HEK293 (cell line): ENCODE measurements around the gene CDK14.

ENCODE experiments used
- CTCF ChIA-PET: fragments of 350-600 bp; formaldehyde crosslinking; extraction: SDS; loops from one replicate; lab custom pipeline; 2021; ENCODE audit warnings: antibody characterized with exemption; lab: Yijun Ruan, JAX
- POLR2A ChIA-PET: fragments of 300-600 bp; formaldehyde crosslinking; extraction: SDS; loops from one replicate; lab custom pipeline; 2020; ENCODE audit warnings: antibody characterized with exemption, inconsistent platforms; lab: Yijun Ruan, JAX
- H3K27ac ChIP-seq: fragments of 200-500 bp; sonication (Bioruptor generic); 2 replicates; pipeline ENCODE4 v1.5.1; 2014; ENCODE audit warnings: low read depth, low read length, control low read depth, inconsistent platforms; ENCODE audit errors: extremely low read depth
- H3K36me3 ChIP-seq, 2 experiments: fragments of 200-500 bp in 1 of 2; sonication (Bioruptor generic) in 1 of 2; 1 replicate in 1 of 2; 2 replicates in 1 of 2; pipeline ENCODE4 v1.5.1; 2014 to 2017; ENCODE audit warnings: inconsistent platforms in 2 of 2, low read length in 2 of 2; ENCODE audit not compliant: control insufficient read depth in 2 of 2, insufficient read depth in 1 of 2
- H3K4me1 ChIP-seq: fragments of 200-500 bp; sonication (Bioruptor generic); 2 replicates; pipeline ENCODE4 v1.5.1; 2014; ENCODE audit warnings: mild to moderate bottlenecking, low read length, inconsistent platforms; ENCODE audit not compliant: control insufficient read depth, insufficient read depth
- H3K4me3 ChIP-seq: 2 replicates; pipeline ENCODE4 v1.5.1; 2011; ENCODE audit warnings: low read depth, mild to moderate bottlenecking, control low read depth, low read length, moderate library complexity
- H3K9me3 ChIP-seq: fragments of 200-500 bp; sonication (Bioruptor generic); 2 replicates; pipeline ENCODE4 v1.5.1; 2014; ENCODE audit warnings: low read depth, low read length, inconsistent platforms; ENCODE audit not compliant: control insufficient read depth, insufficient read depth
- EGR2 ChIP-seq: fragments of 450-650 bp; formaldehyde crosslinking; IDR thresholded peaks from 2 replicates; pipeline ENCODE4 v1.5.1; 2016; ENCODE audit warnings: low read depth, missing biosample characterization, missing genetic modification characterization
- GLI4 ChIP-seq: fragments of 450-650 bp; formaldehyde crosslinking; IDR thresholded peaks from 2 replicates; pipeline ENCODE4 v1.5.1; 2016; ENCODE audit warnings: missing biosample characterization, missing genetic modification characterization
- HOXC10 ChIP-seq: sonication (generic); formaldehyde crosslinking; IDR thresholded peaks from 2 replicates; pipeline ENCODE4 v1.8.1; 2023; ENCODE audit warnings: mild to moderate bottlenecking, missing genetic modification reagents
- HOXD13 ChIP-seq: sonication (generic); formaldehyde crosslinking; IDR thresholded peaks from 2 replicates; pipeline ENCODE4 v1.8.0; 2022; ENCODE audit warnings: missing genetic modification reagents, borderline replicate concordance
- KLF1 ChIP-seq: fragments of 450-650 bp; formaldehyde crosslinking; IDR thresholded peaks from 2 replicates; pipeline ENCODE4 v1.5.1; 2016; ENCODE audit warnings: missing biosample characterization, missing genetic modification characterization
- KLF10 ChIP-seq: fragments of 450-650 bp; IDR thresholded peaks from 2 replicates; pipeline ENCODE4 v1.5.1; 2018; ENCODE audit warnings: missing biosample characterization, mild to moderate bottlenecking, missing genetic modification characterization
- KLF7 ChIP-seq: fragments of 450-650 bp; formaldehyde crosslinking; IDR thresholded peaks from 2 replicates; pipeline ENCODE4 v1.5.1; 2016; ENCODE audit warnings: missing biosample characterization, missing genetic modification characterization, borderline replicate concordance
- WT1 ChIP-seq: fragments of 450-650 bp; formaldehyde crosslinking; IDR thresholded peaks from 2 replicates; pipeline ENCODE4 v1.5.1; 2016; ENCODE audit warnings: missing biosample characterization, missing genetic modification characterization
- ZBTB8A ChIP-seq: fragments of 450-650 bp; formaldehyde crosslinking; IDR thresholded peaks from 2 replicates; pipeline ENCODE4 v1.5.1; 2016; ENCODE audit warnings: missing biosample characterization, missing genetic modification characterization
- ZNF114 ChIP-seq: fragments of 450-650 bp; formaldehyde crosslinking; IDR thresholded peaks from 2 replicates; pipeline ENCODE4 v1.5.0; 2017; ENCODE audit warnings: missing biosample characterization, missing genetic modification characterization
- ZNF140 ChIP-seq: fragments of 450-650 bp; formaldehyde crosslinking; IDR thresholded peaks from 2 replicates; pipeline ENCODE4 v1.5.1; 2016; ENCODE audit warnings: missing biosample characterization, missing genetic modification characterization
- ZNF174 ChIP-seq: fragments of 450-650 bp; formaldehyde crosslinking; IDR thresholded peaks from 2 replicates; pipeline ENCODE4 v1.5.0; 2017; ENCODE audit warnings: missing biosample characterization, mild to moderate bottlenecking, missing genetic modification characterization
- ZNF248 ChIP-seq: fragments of 450-650 bp; formaldehyde crosslinking; IDR thresholded peaks from 2 replicates; pipeline ENCODE4 v1.5.1; 2017; ENCODE audit warnings: missing biosample characterization, missing genetic modification characterization
- ZNF341 ChIP-seq: fragments of 450-650 bp; formaldehyde crosslinking; IDR thresholded peaks from 2 replicates; pipeline ENCODE4; 2016; ENCODE audit warnings: low read depth, missing biosample characterization, missing genetic modification characterization
- ZNF510 ChIP-seq: fragments of 450-650 bp; formaldehyde crosslinking; IDR thresholded peaks from 2 replicates; pipeline ENCODE4 v1.5.1; 2018; ENCODE audit warnings: mild to moderate bottlenecking, missing genetic modification characterization, missing biosample characterization; ENCODE audit not compliant: insufficient replicate concordance
- ZNF596 ChIP-seq: fragments of 450-650 bp; IDR thresholded peaks from 2 replicates; pipeline ENCODE4 v1.5.0; 2018; ENCODE audit warnings: missing biosample characterization, mild to moderate bottlenecking, missing genetic modification characterization, moderate library complexity
- ZNF777 ChIP-seq: fragments of 450-650 bp; formaldehyde crosslinking; IDR thresholded peaks from 2 replicates; pipeline ENCODE4 v1.5.1; 2017; ENCODE audit warnings: missing biosample characterization, missing genetic modification characterization, borderline replicate concordance
- ZNF791 ChIP-seq: fragments of 450-650 bp; formaldehyde crosslinking; IDR thresholded peaks from 2 replicates; pipeline ENCODE4 v1.5.1; 2016; ENCODE audit warnings: missing biosample characterization, missing genetic modification characterization
- TF ChIP-seq, protein P1 (sequence below): fragments of 450-650 bp; formaldehyde crosslinking; IDR thresholded peaks from 2 replicates; pipeline ENCODE4 v1.5.1; 2016; ENCODE audit warnings: missing biosample characterization, missing genetic modification characterization
- TF ChIP-seq, protein P2 (sequence below): fragments of 450-650 bp; formaldehyde crosslinking; IDR thresholded peaks from 2 replicates; pipeline ENCODE4 v1.5.1; 2016; ENCODE audit warnings: missing biosample characterization, missing genetic modification characterization

The CDK14 gene

DNA sequence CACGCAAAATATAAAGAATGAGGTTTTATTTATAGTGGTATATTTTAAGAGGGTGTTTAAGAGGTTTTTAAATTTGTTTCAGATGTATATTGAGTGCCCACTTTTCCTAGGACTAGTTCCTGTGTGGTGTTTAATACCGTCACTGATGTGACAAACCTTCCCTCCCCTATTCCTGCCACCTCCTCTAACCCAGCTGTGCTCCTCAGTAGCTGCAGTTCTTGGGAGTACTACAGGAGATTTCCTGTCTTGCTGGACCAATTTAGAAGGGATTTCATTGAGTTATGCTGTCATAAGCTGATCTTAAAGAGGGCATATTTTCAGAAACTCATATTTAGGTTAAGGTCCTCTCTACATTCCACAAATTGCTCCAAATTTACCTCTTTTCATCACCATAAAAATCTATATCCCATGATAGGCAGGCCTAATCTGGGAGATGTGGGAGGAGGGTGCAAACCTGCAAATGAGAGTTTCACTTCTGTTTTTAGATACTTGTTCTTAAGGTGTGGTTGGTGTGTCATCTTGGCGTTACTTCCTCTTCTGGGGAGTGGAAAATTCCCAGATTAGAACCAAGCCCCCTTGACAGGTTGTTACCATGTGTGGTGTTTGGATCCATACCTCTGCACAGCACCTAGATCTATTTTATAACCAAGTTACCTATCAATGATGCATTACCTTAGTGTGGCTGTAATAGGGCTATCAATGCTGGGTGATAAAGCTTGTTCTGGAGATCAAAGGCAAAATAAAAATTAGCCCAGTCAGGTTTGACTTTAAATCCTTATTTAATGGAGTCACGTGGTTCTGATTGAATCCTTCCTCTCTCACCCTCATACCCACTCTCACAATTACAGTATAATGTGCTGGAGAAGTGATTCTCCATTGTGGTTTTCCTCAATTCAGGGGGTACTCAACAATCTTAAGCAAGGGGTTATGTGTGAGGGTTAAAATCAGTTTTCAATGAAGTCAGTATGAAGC is 141.1 kb downstream of the CDK14 start:
- Histone ChIP-seq H3K4me3 (no peak overlapping the region), H3K27ac (no peak overlapping the region), H3K36me3 (no peaks in the 10 kb centered on the region), H3K4me1 (no peaks in the 10 kb centered on the region)
- TF ChIP-seq EGR2 (no peak), ZNF510 (tag by site-specific recombination) (no peak), ZNF114 (tag by site-specific recombination) (no peak), ZNF341 (tag by site-specific recombination) (no peak), KLF7 (no peak), ZNF248 (tag by site-specific recombination) (no peak), HOXD13 (CRISPR knock-in tag) (no peak), ZNF791 (tag by site-specific recombination) (no peak), GLI4 (tag by site-specific recombination) (no peak), ZNF777 (no peak), ZNF174 (tag by site-specific recombination) (no peak), ZBTB8A (no peak), HOXC10 (CRISPR knock-in tag) (no peak)
- TF ChIP-seq, protein P1, sequence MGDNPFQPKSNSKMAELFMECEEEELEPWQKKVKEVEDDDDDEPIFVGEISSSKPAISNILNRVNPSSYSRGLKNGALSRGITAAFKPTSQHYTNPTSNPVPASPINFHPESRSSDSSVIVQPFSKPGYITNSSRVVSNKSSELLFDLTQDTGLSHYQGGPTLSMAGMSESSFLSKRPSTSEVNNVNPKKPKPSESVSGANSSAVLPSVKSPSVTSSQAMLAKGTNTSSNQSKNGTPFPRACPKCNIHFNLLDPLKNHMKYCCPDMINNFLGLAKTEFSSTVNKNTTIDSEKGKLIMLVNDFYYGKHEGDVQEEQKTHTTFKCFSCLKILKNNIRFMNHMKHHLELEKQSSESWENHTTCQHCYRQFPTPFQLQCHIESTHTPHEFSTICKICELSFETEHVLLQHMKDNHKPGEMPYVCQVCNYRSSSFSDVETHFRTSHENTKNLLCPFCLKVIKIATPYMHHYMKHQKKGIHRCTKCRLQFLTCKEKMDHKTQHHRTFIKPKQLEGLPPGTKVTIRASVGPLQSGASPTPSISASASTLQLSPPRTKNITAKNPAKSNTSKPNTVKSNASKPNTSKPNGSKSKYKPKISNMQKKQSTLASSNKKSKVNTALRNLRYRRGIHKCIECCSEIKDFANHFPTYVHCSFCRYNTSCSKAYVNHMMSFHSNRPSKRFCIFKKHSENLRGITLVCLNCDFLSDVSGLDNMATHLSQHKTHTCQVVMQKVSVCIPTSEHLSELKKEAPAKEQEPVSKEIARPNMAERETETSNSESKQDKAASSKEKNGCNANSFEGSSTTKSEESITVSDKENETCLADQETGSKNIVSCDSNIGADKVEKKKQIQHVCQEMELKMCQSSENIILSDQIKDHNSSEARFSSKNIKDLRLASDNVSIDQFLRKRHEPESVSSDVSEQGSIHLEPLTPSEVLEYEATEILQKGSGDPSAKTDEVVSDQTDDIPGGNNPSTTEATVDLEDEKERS (tag by site-specific recombination) = no peak
- TF ChIP-seq, protein P2, sequence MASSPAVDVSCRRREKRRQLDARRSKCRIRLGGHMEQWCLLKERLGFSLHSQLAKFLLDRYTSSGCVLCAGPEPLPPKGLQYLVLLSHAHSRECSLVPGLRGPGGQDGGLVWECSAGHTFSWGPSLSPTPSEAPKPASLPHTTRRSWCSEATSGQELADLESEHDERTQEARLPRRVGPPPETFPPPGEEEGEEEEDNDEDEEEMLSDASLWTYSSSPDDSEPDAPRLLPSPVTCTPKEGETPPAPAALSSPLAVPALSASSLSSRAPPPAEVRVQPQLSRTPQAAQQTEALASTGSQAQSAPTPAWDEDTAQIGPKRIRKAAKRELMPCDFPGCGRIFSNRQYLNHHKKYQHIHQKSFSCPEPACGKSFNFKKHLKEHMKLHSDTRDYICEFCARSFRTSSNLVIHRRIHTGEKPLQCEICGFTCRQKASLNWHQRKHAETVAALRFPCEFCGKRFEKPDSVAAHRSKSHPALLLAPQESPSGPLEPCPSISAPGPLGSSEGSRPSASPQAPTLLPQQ (tag by site-specific recombination) = no peak
- TF ChIP-seq, all 188 proteins: peak for 0
- ChIA-PET CTCF (interaction anchor here (0.5 to 1.1 kb wide), 2 partner anchors 10 to 91 kb away, joined by 3 read pairs; no protein-coding TSS in a partner anchor), POLR2A (no interaction called here)
- no peaks in the 10 kb centered on the region for H3K9me3 ChIP-seq

DNA sequence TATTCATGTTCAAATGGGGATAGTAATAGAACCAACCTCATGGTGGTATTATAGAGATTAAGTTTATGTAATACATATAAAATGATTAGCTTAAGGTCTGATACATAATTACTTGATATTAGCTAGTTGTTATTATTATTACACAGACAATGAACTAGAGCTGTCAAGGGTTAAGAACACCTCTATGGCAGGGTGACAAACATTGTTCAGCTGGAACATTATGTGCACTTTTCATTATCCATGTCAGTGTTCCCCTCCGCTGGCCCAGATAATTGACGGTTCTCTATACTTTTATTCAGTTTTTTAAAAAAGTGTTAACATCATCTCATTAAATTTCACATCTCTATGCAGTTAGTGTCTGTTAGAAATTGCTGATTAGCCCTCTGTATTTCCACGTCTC is 142.1 kb downstream of the CDK14 start:
- Histone ChIP-seq H3K36me3 (no peaks in the 10 kb centered on the region), H3K4me1 (no peaks in the 10 kb centered on the region), H3K4me3 (no peak overlapping the region), H3K9me3 (no peaks in the 10 kb centered on the region), H3K27ac (no peak overlapping the region)
- CTCF ChIA-PET = no interaction called here
- TF ChIP-seq ZNF174 (tag by site-specific recombination) = no peak
- TF ChIP-seq ZNF140 (tag by site-specific recombination) = no peak
- TF ChIP-seq WT1 = no peak
- no peak for TF ChIP-seq ZNF596 (tag by site-specific recombination)
- no peak for TF ChIP-seq KLF10 (tag by site-specific recombination)
- no peak for TF ChIP-seq KLF1 (tag by site-specific recombination)
- POLR2A ChIA-PET = no interaction called here
